Ovary (tissue), 9 donors: Measurements from ENCODE around the gene TENT4A. TPM values are rescaled to one million over a fixed set of nuclear protein-coding genes. Genes with fewer than 3 reads are reported as not detected.

ENCODE experiments used
- DNase-seq, 5 donors: peaks; one replicate each; pipeline ENCODE4 v3.0.0-alpha.2; 2019 to 2020
- H3K27ac ChIP-seq, 2 donors: fragments of 200-600 bp; one replicate each; pipeline versions ENCODE4 v1.5.1 to v1.8.0; 2019 to 2022
- H3K27me3 ChIP-seq: fragments of 200-600 bp; one replicate; pipeline ENCODE4 v1.8.0; 2022
- H3K36me3 ChIP-seq: fragments of 200-600 bp; sonication (generic); one replicate; pipeline ENCODE4 v1.5.1; 2019
- H3K4me1 ChIP-seq: one replicate; pipeline ENCODE4 v1.8.1; 2013; ENCODE audit warnings: mild to moderate bottlenecking, moderate library complexity; ENCODE audit not compliant: insufficient read depth
- H3K4me3 ChIP-seq: fragments of 200-600 bp; sonication (generic); one replicate; pipeline ENCODE4 v1.5.1; 2017
- H3K9me3 ChIP-seq, 2 donors: fragments of 200-600 bp in 1 of 2; sonication (generic) in 1 of 2; one replicate each; pipeline versions ENCODE4 v1.5.1 to v1.8.1; 2013 to 2019; ENCODE audit warnings: mild to moderate bottlenecking in 1 of 2, moderate library complexity in 1 of 2
- CTCF ChIP-seq, 3 donors: fragments of 450-650 bp in 2 of 3; fragments of 200-600 bp in 1 of 3; IDR thresholded peaks; one replicate each; pipeline versions ENCODE4 v1.5.1 to v1.8.0; 2016 to 2022; ENCODE audit warnings: antibody characterized with exemption in 3 of 3, mild to moderate bottlenecking in 1 of 3
- EP300 ChIP-seq: sonication (generic); formaldehyde crosslinking; IDR thresholded peaks from one replicate; pipeline ENCODE4 v1.6.1; 2017; ENCODE audit warnings: antibody characterized with exemption
- POLR2A ChIP-seq: fragments of 450-650 bp; IDR thresholded peaks from one replicate; pipeline ENCODE4 v1.6.1; 2017; ENCODE audit warnings: antibody characterized with exemption, mild to moderate bottlenecking, moderate library complexity
- WGBS, 3 donors: extraction: QIAGEN DNeasy Blood & Tissue Kit in 1 of 3; methylation state at CpG; one replicate each; pipeline versions ENCODE4 v1.1.5 to v1.1.7; 2013 to 2017; 5-methylcytosine and 5-hydroxymethylcytosine counted together
- intact Hi-C, 4 donors: fragments of 100-400 bp; cut with DNase I; formaldehyde crosslinking; loops; one replicate each; pipeline versions ENCODE4 v1.11.0 to v1.15.1; 2022 to 2023
- polyA plus RNA-seq, 2 donors: library from polyadenylated mRNA; stranded (reverse); fragments of 200-250 nt in 1 of 2; fragments of 350-450 nt in 1 of 2; fragmentation: Illumina TruSeq in 1 of 2; extraction: RNeasy Lipid Tissue Mini Kit (QIAGEN cat#74804) in 1 of 2; gene quantifications; one replicate each; pipeline ENCODE4 v1.2.3, GENCODE V29; 2013 to 2014
- total RNA-seq, 7 donors: library from RNA; depleted of rRNA in 2 of 7; stranded (reverse); fragments of >200 nt in 2 of 7; fragmentation: NEBNext Ultra II Directional in 3 of 7; extraction: Animal tissue kit (Norgen Biotek cat#: 25700) in 3 of 7; gene quantifications; one replicate each; pipeline versions ENCODE4 v1.1.0 to v1.2.4, GENCODE V29; 2016 to 2023
- donor health status: DM: no; HTN: no; CAD: no; lungs with moderate emphysema.
- donor health status: DM: no; HTN: no; CAD: no.
- donor health status: Bipolar disorder and iron deficiency.
- donor health status: DM: yes; HTN: yes; CAD: no.
- donor health status: DM: no; HTN: no; CAD: no.
- donor health status: DM: yes; HTN: yes; CAD: no.

TENT4A gene
- total and polyA plus RNA-seq, 9 donors, result 12.4 to 29.6 (median 22.9) TPM

GRCh38 chr5:6702633-6703032, 10.6 kb upstream of the TENT4A start:
- H3K36me3 ChIP-seq, result no peaks in the 10 kb centered on the region
- DNase-seq, result no peak
- H3K4me1 ChIP-seq, result peaks cover 6% of the 10 kb centered on the region
- H3K27ac ChIP-seq, result no peak overlapping the region
- H3K27me3 ChIP-seq, result no peaks in the 10 kb centered on the region
- no peak overlapping the region for H3K4me3 ChIP-seq
- 94 to 98% (median 97%) methylated on average over 6 of the region's 6 CpGs for WGBS, 3 donors
- no peak for TF ChIP-seq CTCF (IDR thresholded peaks at IDR 0.05)
- no peak for TF ChIP-seq EP300
- no peak for TF ChIP-seq POLR2A
- intact Hi-C loops, result loop anchor here in 1 of 4 donors (10.0 kb wide), 1 partner anchor 68 kb away; the partner anchor contains the start of genes NSUN2 and SRD5A1
- no peaks in the 10 kb centered on the region for H3K9me3 ChIP-seq

- no peak for DNase-seq
- Histone ChIP-seq H3K27me3 (no peaks in the 10 kb centered on the region), H3K9me3 (no peaks in the 10 kb centered on the region), H3K36me3 (no peaks in the 10 kb centered on the region), H3K4me1 (peaks cover 6% of the 10 kb centered on the region), H3K27ac (peak overlapping the region; percentile 53 to 64), H3K4me3 (no peak overlapping the region)
- TF ChIP-seq EP300, result no peak
- TF ChIP-seq POLR2A, result no peak
- TF ChIP-seq CTCF (IDR thresholded peaks at IDR 0.05), result no peak
- intact Hi-C loops, result loop anchor here in 1 of 4 donors (10.0 kb wide), 1 partner anchor 69 kb away; the partner anchor contains the start of genes NSUN2 and SRD5A1
- 44 to 62% (median 55%) methylated on average over 6 of the region's 6 CpGs for WGBS, 3 donors
Observed at GRCh38 chr5:6703806-6704205, 9.4 kb upstream of the TENT4A start.

GRCh38 chr5:6704361-6704851, 8.8 kb upstream of the TENT4A start:
- 19 to 39% (median 33%) methylated on average over 11 of the region's 11 CpGs for WGBS, 3 donors
- TF ChIP-seq CTCF (IDR thresholded peaks at IDR 0.05) (no peak), POLR2A (no peak)
- H3K4me1 ChIP-seq, result peaks cover 6% of the 10 kb centered on the region
- H3K36me3 ChIP-seq, result no peaks in the 10 kb centered on the region
- intact Hi-C loops, result loop anchor here in 1 of 4 donors (10.0 kb wide), 1 partner anchor 70 kb away; the partner anchor contains the start of genes NSUN2 and SRD5A1
- H3K27ac ChIP-seq, result peak overlapping the region; percentile 53 to 64
- H3K4me3 ChIP-seq, result no peak overlapping the region
- no peaks in the 10 kb centered on the region for H3K27me3 ChIP-seq
- H3K9me3 ChIP-seq, result no peaks in the 10 kb centered on the region
- DNase-seq, result peak; percentile 69 to 86 (median 77)

GRCh38 chr5:6705088-6705487, 8.1 kb upstream of the TENT4A start:
- TF ChIP-seq EP300 (no peak), CTCF (IDR thresholded peaks at IDR 0.05) (no peak)
- H3K27ac ChIP-seq, result no peak overlapping the region
- no peak for DNase-seq
- intact Hi-C loops, result loop anchor here in 1 of 4 donors (10.0 kb wide), 1 partner anchor 70 kb away; the partner anchor contains the start of genes NSUN2 and SRD5A1
- H3K4me3 ChIP-seq, result no peak overlapping the region
- H3K9me3 ChIP-seq, result no peaks in the 10 kb centered on the region
- peaks cover 6% of the 10 kb centered on the region for H3K4me1 ChIP-seq
- H3K36me3 ChIP-seq, result no peaks in the 10 kb centered on the region
- 69 to 75% (median 70%) methylated on average over 6 of the region's 6 CpGs for WGBS, 3 donors
- no peaks in the 10 kb centered on the region for H3K27me3 ChIP-seq
